A549 (cell line): ENCODE measurements around the gene LEMD1. TPM values are rescaled to one million over a fixed set of nuclear protein-coding genes. Genes with fewer than 3 reads are reported as not detected.
"Not testable (repeated sequence)": the region's sequence is repeated elsewhere in the genome, so short reads cannot be mapped to it uniquely, and the experiment has no call there.

Experiments used
- ATAC-seq, 2 experiments: fragments of 200-7000 bp in 1 of 2; fragments of >200 bp in 1 of 2; cut with Nextera tagmentation in 1 of 2; cut with Tn5 transposase in 1 of 2; 3 replicates each; pipeline versions ENCODE4 v1.8.0 to v1.9.1; 2018 to 2020; ENCODE audit warnings: mild to moderate bottlenecking in 1 of 2, moderate library complexity in 1 of 2
- CTCF ChIA-PET: fragments of 300-600 bp; sonication (Branson Sonifier 250); formaldehyde crosslinking; extraction: SDS; loops from one replicate; lab custom pipeline; 2021; ENCODE audit warnings: antibody characterized with exemption, inconsistent platforms; lab: Yijun Ruan, JAX
- POLR2A ChIA-PET: fragments of 350-600 bp; formaldehyde crosslinking; extraction: SDS; loops from one replicate; lab custom pipeline; 2021; ENCODE audit warnings: antibody characterized with exemption, inconsistent platforms; lab: Yijun Ruan, JAX
- DNase-seq, 2 experiments: peaks; one replicate each; pipeline versions ENCODE4 v3.0.0 to v3.0.0-alpha.2; 2011 to 2016; ENCODE audit warnings: low read depth in 1 of 2, low spot score in 1 of 2
- FAIRE-seq: peaks from 2 replicates; lab custom pipeline; 2011; peaks lifted over from hg19 to GRCh38; lab: Jason Lieb, UNC
- H3K27ac ChIP-seq, 2 experiments: fragments of >200 bp; sonication (Bioruptor Twin); formaldehyde crosslinking; 3 replicates each; pipeline ENCODE4 v1.5.1; 2016 to 2017
- H3K4me1 ChIP-seq: fragments of >200 bp; sonication (Bioruptor Twin); formaldehyde crosslinking; 3 replicates; pipeline ENCODE4 v1.6.1; 2016
- H3K4me2 ChIP-seq: fragments of >200 bp; sonication (Bioruptor Twin); formaldehyde crosslinking; 3 replicates; pipeline ENCODE4 v1.6.1; 2016
- H3K4me3 ChIP-seq: fragments of >200 bp; sonication (Bioruptor Twin); formaldehyde crosslinking; 3 replicates; pipeline ENCODE4 v1.5.1; 2016
- H3K9me3 ChIP-seq: fragments of >200 bp; sonication (Bioruptor Twin); formaldehyde crosslinking; 3 replicates; pipeline ENCODE4 v1.6.1; 2016
- CBX8 ChIP-seq: fragments of 200-600 bp; sonication (generic); IDR thresholded peaks from 2 replicates; pipeline ENCODE4 v1.6.1; 2016
- CEBPB ChIP-seq, 2 experiments: fragments of >200 bp in 1 of 2; sonication (Bioruptor Twin) in 1 of 2; formaldehyde crosslinking in 1 of 2; IDR thresholded peaks; 2 replicates each; pipeline ENCODE4 v1.6.1; 2012 to 2016
- CHD2 ChIP-seq: fragments of 150-350 bp; IDR thresholded peaks from 2 replicates; pipeline ENCODE4 v1.6.1; 2014; ENCODE audit warnings: low read length; ENCODE audit not compliant: partially characterized antibody
- E2F6 ChIP-seq: IDR thresholded peaks from 2 replicates; pipeline ENCODE4 v1.6.1; 2012; ENCODE audit warnings: low read depth, borderline replicate concordance
- EHMT2 ChIP-seq: fragments of 200-600 bp; sonication (generic); IDR thresholded peaks from 2 replicates; pipeline ENCODE4 v1.6.1; 2016; ENCODE audit warnings: antibody characterized with exemption, low read depth, mild to moderate bottlenecking, moderate library complexity
- HOXA7 ChIP-seq: fragments of 250-450 bp; sonication (Bioruptor Pico); IDR thresholded peaks from 2 replicates; pipeline ENCODE4 v1.5.0; 2020; ENCODE audit warnings: mild to moderate bottlenecking, moderate library complexity
- HOXB5 ChIP-seq: fragments of 250-450 bp; sonication (Bioruptor Pico); IDR thresholded peaks from 2 replicates; pipeline ENCODE4 v1.5.0; 2020; ENCODE audit warnings: mild to moderate bottlenecking, moderate library complexity
- KDM5A ChIP-seq: fragments of 200-600 bp; sonication (generic); IDR thresholded peaks from 2 replicates; pipeline ENCODE4 v1.6.1; 2016; ENCODE audit warnings: antibody characterized with exemption, mild to moderate bottlenecking
- MAFK ChIP-seq: fragments of 450-650 bp; IDR thresholded peaks from 2 replicates; pipeline ENCODE4 v1.6.1; 2014; ENCODE audit not compliant: partially characterized antibody
- RAD21 ChIP-seq, 2 experiments: fragments of >200 bp in 1 of 2; sonication (Bioruptor Twin) in 1 of 2; formaldehyde crosslinking in 1 of 2; IDR thresholded peaks in 1 of 2; conservative IDR thresholded peaks in 1 of 2; 2 replicates in 1 of 2; 3 replicates in 1 of 2; pipeline ENCODE4 v1.6.1; 2012 to 2018; ENCODE audit warnings: inconsistent platforms in 1 of 2
- RCOR1 ChIP-seq: fragments of 150-350 bp; IDR thresholded peaks from 2 replicates; pipeline ENCODE4 v1.6.1; 2014; ENCODE audit warnings: antibody characterized with exemption, low read length, low read depth
- SREBF2 ChIP-seq: fragments of 450-650 bp; IDR thresholded peaks from 2 replicates; pipeline ENCODE4 v1.6.1; 2014; ENCODE audit warnings: mild to moderate bottlenecking, moderate library complexity
- ZC3H11A ChIP-seq: fragments of 450-650 bp; IDR thresholded peaks from 2 replicates; pipeline ENCODE4 v1.6.1; 2014; ENCODE audit warnings: antibody characterized with exemption, mild to moderate bottlenecking
- WGBS: methylation state at CpG from one replicate; pipeline ENCODE4 v1.1.6; 2017; ENCODE audit errors: missing lambda C conversion rate; 5-methylcytosine and 5-hydroxymethylcytosine counted together
- polyA plus RNA-seq, 4 experiments: library from polyadenylated mRNA; depleted of rRNA in 3 of 4; stranded (reverse); fragments of >200 nt; fragmentation: RNase III in 1 of 4; extraction: RNeasy Plus Mini Kit Qiagen cat#74134 plus additional on column Dnase treatment in 1 of 4; gene quantifications; 2 replicates in 3 of 4; 3 replicates in 1 of 4; pipeline ENCODE4 v1.2.3, GENCODE V29; 2011 to 2017
- TF ChIP-seq, protein P1 (sequence below): IDR thresholded peaks from 2 replicates; pipeline ENCODE4 v1.6.1; 2012
- TF ChIP-seq, protein P2 (sequence below): fragments of 450-650 bp; IDR thresholded peaks from 2 replicates; pipeline ENCODE4 v1.6.1; 2014; ENCODE audit warnings: antibody characterized with exemption
- TF ChIP-seq, protein P3 (sequence below): fragments of 250-450 bp; sonication (Bioruptor Pico); IDR thresholded peaks from 2 replicates; pipeline ENCODE4 v1.5.0; 2021; ENCODE audit warnings: mild to moderate bottlenecking, moderate library complexity, borderline replicate concordance

The LEMD1 gene
- polyA plus RNA-seq, 2 of the 4 experiments (the other 2 are of a cell fraction) = 0.14 to 0.18 TPM

- WGBS = 92% methylated on average over 6 of the region's 6 CpGs
- FAIRE-seq (no peak), ATAC-seq (no peak), DNase-seq (no peak)
- no peaks in the 10 kb centered on the region for H3K9me3 ChIP-seq
- ChIA-PET POLR2A (no interaction called here), CTCF (interaction anchor here (1.0 to 5.6 kb wide), 5 partner anchors 14 to 117 kb away, joined by 4 to 34 read pairs (median 5); no protein-coding TSS in a partner anchor)
- no peak overlapping the region for H3K4me2 ChIP-seq
- H3K4me3 ChIP-seq = no peak overlapping the region
- TF ChIP-seq RAD21 (conservative IDR thresholded peaks at IDR 0.05 in 1 of 2, IDR thresholded peaks at IDR 0.05 in 1 of 2) (no peak), ZC3H11A (peak; percentile 47; the same call in 1 of the 2 replicates), E2F6 (no peak), HOXB5 (no peak), HOXA7 (CRISPR knock-in tag) (no peak), CEBPB (IDR thresholded peaks at IDR 0.05) (no peak), EHMT2 (no peak)
- TF ChIP-seq, protein P1, sequence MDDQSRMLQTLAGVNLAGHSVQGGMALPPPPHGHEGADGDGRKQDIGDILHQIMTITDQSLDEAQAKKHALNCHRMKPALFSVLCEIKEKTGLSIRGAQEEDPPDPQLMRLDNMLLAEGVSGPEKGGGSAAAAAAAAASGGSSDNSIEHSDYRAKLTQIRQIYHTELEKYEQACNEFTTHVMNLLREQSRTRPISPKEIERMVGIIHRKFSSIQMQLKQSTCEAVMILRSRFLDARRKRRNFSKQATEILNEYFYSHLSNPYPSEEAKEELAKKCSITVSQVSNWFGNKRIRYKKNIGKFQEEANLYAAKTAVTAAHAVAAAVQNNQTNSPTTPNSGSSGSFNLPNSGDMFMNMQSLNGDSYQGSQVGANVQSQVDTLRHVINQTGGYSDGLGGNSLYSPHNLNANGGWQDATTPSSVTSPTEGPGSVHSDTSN = no peak
- no peak overlapping the region for H3K27ac ChIP-seq
- peaks cover 17% of the 10 kb centered on the region for H3K4me1 ChIP-seq
Measured at GRCh38 chr1:205368478-205368877, 53.4 kb downstream of the LEMD1 start.

DNA sequence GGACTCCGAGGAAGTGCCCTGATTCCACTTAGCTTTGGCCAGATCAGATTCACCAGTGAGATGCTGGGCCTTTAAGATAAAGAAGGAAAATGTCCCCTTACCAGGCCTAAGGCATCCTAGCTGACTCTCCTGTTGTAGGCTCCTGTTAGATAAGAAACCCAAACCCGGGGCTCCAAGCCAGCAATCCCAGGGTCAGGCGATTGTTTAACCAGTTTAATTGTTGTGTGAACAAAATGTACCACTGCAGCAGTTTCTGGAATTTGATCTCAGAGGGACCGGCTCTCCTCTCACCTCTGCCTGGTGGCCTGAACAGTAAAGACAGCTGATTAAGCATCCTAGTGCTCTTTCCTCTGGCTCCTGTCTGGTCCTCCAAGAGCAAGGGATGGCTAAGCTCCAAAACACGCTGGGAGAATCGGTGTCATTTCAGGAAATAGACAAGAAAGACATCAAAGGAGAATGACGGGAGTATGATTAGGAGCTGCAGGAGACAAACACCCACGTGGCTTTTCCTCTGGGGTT lies 55.9 kb downstream of the LEMD1 start:
- ATAC-seq = peak; percentile 53 to 59; a peak in 3 of 6 replicates
- peak overlapping the region in 1 of 2 experiments; percentile 0; a peak in 1 of 6 replicates for H3K27ac ChIP-seq
- CTCF ChIA-PET = interaction anchor here (0.8 to 5.6 kb wide), 11 partner anchors 8 to 158 kb away, joined by 3 to 34 read pairs (median 5); partner anchors contain the start of gene KLHDC8A
- no peaks in the 10 kb centered on the region for H3K9me3 ChIP-seq
- POLR2A ChIA-PET = no interaction called here
- 36% methylated on average over 8 of the region's 8 CpGs for WGBS
- TF ChIP-seq, protein P2, sequence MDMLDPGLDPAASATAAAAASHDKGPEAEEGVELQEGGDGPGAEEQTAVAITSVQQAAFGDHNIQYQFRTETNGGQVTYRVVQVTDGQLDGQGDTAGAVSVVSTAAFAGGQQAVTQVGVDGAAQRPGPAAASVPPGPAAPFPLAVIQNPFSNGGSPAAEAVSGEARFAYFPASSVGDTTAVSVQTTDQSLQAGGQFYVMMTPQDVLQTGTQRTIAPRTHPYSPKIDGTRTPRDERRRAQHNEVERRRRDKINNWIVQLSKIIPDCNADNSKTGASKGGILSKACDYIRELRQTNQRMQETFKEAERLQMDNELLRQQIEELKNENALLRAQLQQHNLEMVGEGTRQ = no peak
- TF ChIP-seq RCOR1 = no peak
- no peak for TF ChIP-seq KDM5A
- no peak for TF ChIP-seq SREBF2
- TF ChIP-seq CBX8 = no peak
- no peak for TF ChIP-seq CHD2
- TF ChIP-seq, protein P3, sequence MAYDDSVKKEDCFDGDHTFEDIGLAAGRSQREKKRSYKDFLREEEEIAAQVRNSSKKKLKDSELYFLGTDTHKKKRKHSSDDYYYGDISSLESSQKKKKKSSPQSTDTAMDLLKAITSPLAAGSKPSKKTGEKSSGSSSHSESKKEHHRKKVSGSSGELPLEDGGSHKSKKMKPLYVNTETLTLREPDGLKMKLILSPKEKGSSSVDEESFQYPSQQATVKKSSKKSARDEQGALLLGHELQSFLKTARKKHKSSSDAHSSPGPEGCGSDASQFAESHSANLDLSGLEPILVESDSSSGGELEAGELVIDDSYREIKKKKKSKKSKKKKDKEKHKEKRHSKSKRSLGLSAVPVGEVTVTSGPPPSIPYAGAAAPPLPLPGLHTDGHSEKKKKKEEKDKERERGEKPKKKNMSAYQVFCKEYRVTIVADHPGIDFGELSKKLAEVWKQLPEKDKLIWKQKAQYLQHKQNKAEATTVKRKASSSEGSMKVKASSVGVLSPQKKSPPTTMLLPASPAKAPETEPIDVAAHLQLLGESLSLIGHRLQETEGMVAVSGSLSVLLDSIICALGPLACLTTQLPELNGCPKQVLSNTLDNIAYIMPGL (CRISPR knock-in tag) = no peak
- peak; percentile 16 for TF ChIP-seq MAFK
- DNase-seq = no peak
- peak overlapping the region; percentile 3; the same call in 1 of the 3 replicates for H3K4me2 ChIP-seq
- FAIRE-seq = no peak
- no peak overlapping the region for H3K4me3 ChIP-seq
- peaks cover 12% of the 10 kb centered on the region for H3K4me1 ChIP-seq

- H3K4me2 ChIP-seq, ATAC-seq, POLR2A ChIA-PET, FAIRE-seq, H3K4me3 ChIP-seq, H3K27ac ChIP-seq, H3K9me3 ChIP-seq, DNase-seq: not testable (repeated sequence)
- CTCF ChIA-PET = interaction anchor here (0.9 to 5.6 kb wide), 8 partner anchors 9 to 159 kb away, joined by 3 to 34 read pairs (median 5); partner anchors contain the start of gene KLHDC8A
- WGBS = 76% methylated on average over 8 of the region's 8 CpGs
- H3K4me1 ChIP-seq = peaks cover 12% of the 10 kb centered on the region
Measured at GRCh38 chr1:205365086-205365485, 56.8 kb downstream of the LEMD1 start.
